NT2/D1 (cell line): ENCODE data around the gene UBE3D.

ENCODE experiments used
- DNase-seq: peaks from one replicate; pipeline ENCODE4 v3.0.0-alpha.2; 2011; ENCODE audit warnings: low read depth, low spot score
- H3K27me3 ChIP-seq: 2 replicates; pipeline ENCODE4 v1.6.0; 2011; ENCODE audit warnings: mild to moderate bottlenecking; ENCODE audit not compliant: insufficient read length, insufficient read depth
- H3K36me3 ChIP-seq: 2 replicates; pipeline ENCODE4 v1.6.1; 2011; ENCODE audit warnings: mild to moderate bottlenecking, low read length, mixed read lengths; ENCODE audit not compliant: insufficient read depth, insufficient read length
- H3K4me1 ChIP-seq: 2 replicates; pipeline ENCODE4 v1.5.1; 2011; ENCODE audit not compliant: insufficient read depth, insufficient read length
- H3K4me3 ChIP-seq: 2 replicates; pipeline ENCODE4 v1.5.1; 2011; ENCODE audit warnings: low read depth; ENCODE audit not compliant: insufficient read length
- H3K9ac ChIP-seq: 2 replicates; pipeline ENCODE4 v1.6.0; 2011; ENCODE audit warnings: low read depth; ENCODE audit not compliant: insufficient read length
- H3K9me3 ChIP-seq: 2 replicates; pipeline ENCODE4 v1.5.1; 2011; ENCODE audit warnings: mild to moderate bottlenecking, low read length; ENCODE audit not compliant: insufficient read depth
- SUZ12 ChIP-seq: IDR thresholded peaks from 2 replicates; pipeline ENCODE4 v1.6.1; 2011; ENCODE audit not compliant: insufficient read length, insufficient read depth; ENCODE audit errors: extremely low read depth
- YY1 ChIP-seq: IDR thresholded peaks from 2 replicates; pipeline ENCODE4 v1.6.1; 2011; ENCODE audit not compliant: insufficient read length, insufficient read depth
- ZNF274 ChIP-seq: IDR thresholded peaks from 2 replicates; pipeline ENCODE4 v1.6.1; 2011; ENCODE audit warnings: mild to moderate bottlenecking, low read depth, low read length

The UBE3D gene

DNA sequence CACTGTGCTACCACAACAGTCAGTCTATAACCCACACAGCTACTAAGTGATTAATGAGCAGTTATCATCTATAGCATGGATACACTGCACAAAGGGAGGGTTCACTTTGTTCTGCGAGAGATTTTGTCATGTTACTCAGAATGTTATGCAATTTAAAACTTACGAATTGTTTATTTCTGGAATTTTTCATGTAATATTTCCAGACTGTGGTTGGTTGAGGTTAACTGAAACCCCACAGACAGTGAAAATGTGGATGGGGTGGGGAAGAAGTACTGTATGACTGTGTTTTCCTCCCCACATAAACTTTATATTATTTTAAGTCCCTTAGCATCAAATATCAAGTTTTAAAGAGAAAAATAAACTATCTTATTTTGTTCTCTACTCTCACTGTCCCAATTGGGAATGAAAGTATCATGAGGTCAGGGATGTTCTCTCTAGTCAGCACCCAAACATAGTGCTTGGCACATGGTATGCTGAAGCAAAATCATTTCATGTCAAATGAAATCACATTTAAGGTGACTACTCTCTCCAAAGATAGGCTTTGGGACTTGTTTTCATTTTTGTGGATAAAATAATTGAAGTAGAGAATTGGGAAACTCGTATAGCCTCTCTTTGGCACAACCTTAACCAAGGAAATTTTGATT lies 27.2 kb upstream of the UBE3D start:
- DNase-seq = no peak
- Histone ChIP-seq H3K27me3 (no peaks in the 10 kb centered on the region), H3K36me3 (no peaks in the 10 kb centered on the region), H3K9ac (no peak overlapping the region), H3K4me3 (no peak overlapping the region), H3K9me3 (no peaks in the 10 kb centered on the region), H3K4me1 (no peaks in the 10 kb centered on the region)
- TF ChIP-seq YY1 = no peak
- TF ChIP-seq SUZ12 = no peak
- no peak for TF ChIP-seq ZNF274

DNA sequence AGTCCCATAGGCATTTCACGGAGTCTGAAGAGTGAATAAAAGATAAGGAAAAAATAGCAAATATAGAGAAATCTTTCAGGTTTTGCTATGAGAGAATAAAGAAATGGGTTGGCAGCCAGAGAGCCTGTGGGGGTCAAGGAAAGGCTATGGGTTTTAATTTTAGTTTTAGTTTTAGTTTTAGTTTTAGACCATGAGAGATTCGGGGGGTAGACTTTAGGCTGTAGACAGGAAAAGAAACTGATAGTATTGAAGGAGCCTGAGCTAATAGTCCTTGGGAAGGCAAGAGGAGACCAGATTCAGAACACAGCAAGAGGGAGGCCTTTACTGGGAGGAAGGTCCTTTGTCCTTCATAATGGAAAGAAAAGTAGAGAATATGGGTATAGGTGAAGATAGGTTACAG lies 21.1 kb upstream of the UBE3D start:
- H3K27me3 ChIP-seq = no peaks in the 10 kb centered on the region
- H3K4me1 ChIP-seq = no peaks in the 10 kb centered on the region
- H3K4me3 ChIP-seq = no peak overlapping the region
- H3K9ac ChIP-seq = no peak overlapping the region
- no peaks in the 10 kb centered on the region for H3K9me3 ChIP-seq
- TF ChIP-seq SUZ12 (no peak), ZNF274 (no peak), YY1 (no peak)
- no peaks in the 10 kb centered on the region for H3K36me3 ChIP-seq
- DNase-seq = no peak

DNA sequence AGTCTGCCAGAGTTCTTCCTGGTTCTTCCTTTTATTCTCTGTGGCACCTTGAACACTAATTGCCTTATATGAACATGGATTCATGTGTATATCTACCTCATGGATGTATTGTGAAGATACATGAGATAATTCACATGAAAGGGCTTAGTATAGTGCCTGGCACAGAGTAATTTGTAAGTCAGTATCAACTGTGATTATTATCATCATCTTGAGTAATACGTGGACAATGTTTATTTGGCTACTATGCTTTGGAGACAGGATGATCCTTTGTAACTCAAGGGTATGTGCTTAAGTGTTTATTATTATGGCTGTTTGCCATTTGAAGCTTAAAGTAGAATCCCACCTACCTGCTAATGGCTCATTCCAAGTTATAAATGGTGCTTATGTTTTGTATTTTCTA lies 17.8 kb upstream of the UBE3D start:
- Histone ChIP-seq H3K9ac (no peak overlapping the region), H3K9me3 (no peaks in the 10 kb centered on the region), H3K4me3 (no peak overlapping the region), H3K4me1 (no peaks in the 10 kb centered on the region), H3K27me3 (no peaks in the 10 kb centered on the region), H3K36me3 (no peaks in the 10 kb centered on the region)
- no peak for DNase-seq
- no peak for TF ChIP-seq SUZ12
- TF ChIP-seq YY1 = no peak
- TF ChIP-seq ZNF274 = no peak

DNA sequence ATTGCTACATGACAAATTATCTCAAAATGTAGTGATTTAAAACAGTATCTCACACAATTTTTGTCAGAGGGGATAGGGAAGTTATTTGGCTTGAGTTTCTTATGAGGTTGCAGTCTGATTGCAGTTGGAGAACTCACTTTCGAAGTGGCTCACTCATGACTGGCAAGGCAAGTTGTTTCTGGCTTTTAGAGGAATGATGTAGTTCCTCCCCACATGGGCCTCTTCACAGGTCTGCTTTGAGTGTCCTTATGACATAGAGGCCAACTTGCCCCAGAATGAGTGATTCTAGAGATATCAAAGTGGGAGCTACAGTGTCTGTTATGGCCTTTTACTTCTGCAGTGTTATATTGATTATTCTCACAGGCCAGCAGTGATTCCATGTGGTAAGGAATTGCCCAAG lies 8.0 kb upstream of the UBE3D start:
- DNase-seq = no peak
- Histone ChIP-seq H3K36me3 (no peaks in the 10 kb centered on the region), H3K27me3 (no peaks in the 10 kb centered on the region), H3K4me1 (no peaks in the 10 kb centered on the region), H3K9ac (no peak overlapping the region), H3K4me3 (no peak overlapping the region), H3K9me3 (no peaks in the 10 kb centered on the region)
- no peak for TF ChIP-seq ZNF274
- TF ChIP-seq YY1 = no peak
- no peak for TF ChIP-seq SUZ12

DNA sequence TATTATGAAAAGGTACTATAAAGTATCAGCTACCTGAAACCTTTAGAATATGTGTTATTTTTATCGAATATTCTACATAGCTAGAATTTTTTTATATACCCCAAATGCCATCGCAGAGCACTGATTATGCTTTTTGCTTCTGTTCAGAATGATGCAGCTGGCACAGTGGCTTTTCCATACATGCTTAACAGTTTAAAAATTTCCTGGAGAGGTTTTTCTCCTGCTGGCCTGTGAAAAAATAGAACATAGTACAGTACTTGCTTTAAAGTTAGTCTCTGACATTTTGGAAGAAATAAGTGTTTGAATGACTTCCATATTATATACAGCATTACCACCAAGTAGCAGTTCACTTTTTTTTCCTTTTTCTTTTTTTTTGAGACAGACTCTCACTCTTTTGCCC lies 7.1 kb upstream of the UBE3D start:
- Histone ChIP-seq H3K9me3 (no peaks in the 10 kb centered on the region), H3K9ac (no peak overlapping the region), H3K4me3 (no peak overlapping the region), H3K36me3 (no peaks in the 10 kb centered on the region), H3K27me3 (no peaks in the 10 kb centered on the region), H3K4me1 (no peaks in the 10 kb centered on the region)
- TF ChIP-seq SUZ12 = no peak
- TF ChIP-seq ZNF274 = no peak
- TF ChIP-seq YY1 = no peak
- DNase-seq = no peak

DNA sequence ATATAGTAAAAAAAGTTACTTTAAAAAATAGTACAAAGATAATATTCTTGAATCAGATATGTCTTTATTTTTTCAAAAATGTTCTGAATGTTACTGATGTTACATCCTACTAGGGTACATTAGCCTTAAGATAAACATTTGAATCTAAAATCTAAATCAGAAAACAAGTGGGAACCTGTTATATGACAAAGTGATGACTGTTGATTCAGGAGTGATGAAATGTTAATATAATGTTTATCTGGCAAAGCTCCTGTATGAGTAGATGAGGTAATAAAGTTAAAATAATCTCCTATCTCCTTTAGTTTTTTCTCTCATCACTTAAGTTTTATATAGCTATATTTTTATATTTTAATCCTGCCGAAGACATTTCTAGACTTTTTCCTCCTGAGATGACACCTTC lies 6.1 kb upstream of the UBE3D start:
- no peak for DNase-seq
- no peaks in the 10 kb centered on the region for H3K9me3 ChIP-seq
- H3K36me3 ChIP-seq = no peaks in the 10 kb centered on the region
- no peak overlapping the region for H3K4me3 ChIP-seq
- H3K27me3 ChIP-seq = no peaks in the 10 kb centered on the region
- no peak overlapping the region for H3K9ac ChIP-seq
- TF ChIP-seq YY1 = no peak
- no peak for TF ChIP-seq SUZ12
- no peak for TF ChIP-seq ZNF274
- no peaks in the 10 kb centered on the region for H3K4me1 ChIP-seq

DNA sequence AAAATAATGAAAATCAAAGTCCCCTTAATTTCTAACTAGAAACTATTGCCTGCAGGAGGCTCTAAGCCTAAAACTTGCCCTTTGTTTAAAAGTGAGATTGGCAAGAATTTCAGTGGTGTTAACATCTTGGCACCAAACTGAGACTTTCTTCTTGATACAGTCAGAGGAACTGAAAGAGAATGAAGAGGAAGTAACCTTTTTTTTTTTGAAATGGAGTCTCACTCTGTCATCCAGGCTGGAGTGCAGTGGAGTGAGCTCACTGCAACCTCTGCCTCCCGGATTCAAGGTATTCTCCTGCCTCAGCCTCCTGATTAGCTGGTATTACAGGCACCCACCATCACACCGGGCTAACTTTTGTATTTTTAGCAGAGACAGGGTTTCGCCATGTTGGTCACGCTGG lies 5.4 kb upstream of the UBE3D start:
- no peak for TF ChIP-seq ZNF274
- no peak for TF ChIP-seq YY1
- no peak for TF ChIP-seq SUZ12
- Histone ChIP-seq H3K27me3 (no peaks in the 10 kb centered on the region), H3K4me3 (no peak overlapping the region), H3K9me3 (no peaks in the 10 kb centered on the region), H3K9ac (no peak overlapping the region), H3K36me3 (no peaks in the 10 kb centered on the region), H3K4me1 (no peaks in the 10 kb centered on the region)
- DNase-seq = no peak
